GM12873 (cell line): Measurements from ENCODE around the gene TMED4.

ENCODE experiments used
- TF ChIP-seq, protein P1 (sequence below): IDR thresholded peaks from 2 replicates; pipeline ENCODE4 v1.5.1; 2012; ENCODE audit warnings: low read depth, mild to moderate bottlenecking, moderate library complexity, low read length, control low read depth; ENCODE audit not compliant: insufficient read depth; ENCODE audit errors: missing control alignments

Gene TMED4

DNA sequence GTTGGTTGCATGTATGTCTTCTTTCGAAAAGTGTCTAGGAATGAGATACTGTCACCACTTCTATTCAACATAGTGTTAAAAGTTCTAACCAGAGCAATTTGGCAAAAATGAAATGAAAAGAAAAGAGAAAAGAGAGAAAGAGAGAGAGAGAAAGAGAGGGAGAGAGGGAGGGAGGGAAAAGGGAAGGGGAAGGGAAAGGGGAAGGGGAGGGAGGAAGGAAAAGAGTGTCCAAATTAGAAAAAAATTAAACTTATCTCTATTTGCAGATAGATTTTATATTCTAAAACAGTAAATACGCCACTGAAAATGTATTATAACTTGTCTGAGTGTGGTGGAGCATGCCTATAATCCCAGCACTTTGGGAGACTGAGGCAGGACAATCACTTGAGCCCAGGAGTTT is 24.5 kb downstream of the TMED4 start:
- TF ChIP-seq, protein P1, sequence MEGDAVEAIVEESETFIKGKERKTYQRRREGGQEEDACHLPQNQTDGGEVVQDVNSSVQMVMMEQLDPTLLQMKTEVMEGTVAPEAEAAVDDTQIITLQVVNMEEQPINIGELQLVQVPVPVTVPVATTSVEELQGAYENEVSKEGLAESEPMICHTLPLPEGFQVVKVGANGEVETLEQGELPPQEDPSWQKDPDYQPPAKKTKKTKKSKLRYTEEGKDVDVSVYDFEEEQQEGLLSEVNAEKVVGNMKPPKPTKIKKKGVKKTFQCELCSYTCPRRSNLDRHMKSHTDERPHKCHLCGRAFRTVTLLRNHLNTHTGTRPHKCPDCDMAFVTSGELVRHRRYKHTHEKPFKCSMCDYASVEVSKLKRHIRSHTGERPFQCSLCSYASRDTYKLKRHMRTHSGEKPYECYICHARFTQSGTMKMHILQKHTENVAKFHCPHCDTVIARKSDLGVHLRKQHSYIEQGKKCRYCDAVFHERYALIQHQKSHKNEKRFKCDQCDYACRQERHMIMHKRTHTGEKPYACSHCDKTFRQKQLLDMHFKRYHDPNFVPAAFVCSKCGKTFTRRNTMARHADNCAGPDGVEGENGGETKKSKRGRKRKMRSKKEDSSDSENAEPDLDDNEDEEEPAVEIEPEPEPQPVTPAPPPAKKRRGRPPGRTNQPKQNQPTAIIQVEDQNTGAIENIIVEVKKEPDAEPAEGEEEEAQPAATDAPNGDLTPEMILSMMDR = no peak

DNA sequence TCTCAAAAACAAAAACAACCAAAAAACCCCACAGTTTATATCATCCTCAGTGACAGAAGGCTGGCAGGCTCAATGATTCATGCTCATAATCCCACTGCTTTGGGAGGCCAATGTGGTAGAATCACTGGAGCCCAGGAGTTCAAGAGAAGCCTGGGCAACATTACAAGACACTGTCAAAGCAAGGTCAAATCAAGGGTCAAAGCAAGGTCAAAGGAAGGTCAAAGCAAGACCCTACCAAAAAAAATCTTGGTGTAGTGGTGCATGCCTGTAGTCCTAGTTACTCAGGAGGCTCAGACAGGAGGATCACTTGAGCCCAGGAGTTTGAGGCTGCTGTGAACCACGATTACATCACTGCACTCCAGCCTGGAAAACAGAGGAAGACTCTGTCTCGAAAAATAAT is 26.7 kb downstream of the TMED4 start:
- TF ChIP-seq, protein P1 = no peak

DNA sequence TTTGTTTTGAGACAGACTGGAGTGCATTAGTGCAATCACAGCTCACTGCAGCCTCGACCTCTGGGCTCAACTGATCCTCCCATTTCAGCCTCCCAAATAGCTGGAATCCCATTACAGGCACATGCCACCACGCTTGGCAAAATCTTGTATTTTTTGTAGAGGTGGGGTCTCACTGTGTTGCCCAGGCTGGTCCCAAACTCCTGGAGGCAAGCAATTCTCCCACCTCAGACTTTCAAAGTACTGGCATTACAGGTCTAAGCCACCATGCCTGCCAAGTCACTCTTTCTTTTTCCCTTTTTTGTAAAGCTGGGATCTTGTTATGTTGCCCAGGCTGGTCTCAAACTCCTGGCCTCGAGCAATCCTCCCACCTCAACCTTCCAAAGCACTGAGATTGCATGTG is 32.6 kb downstream of the TMED4 start:
- TF ChIP-seq, protein P1 = no peak

DNA sequence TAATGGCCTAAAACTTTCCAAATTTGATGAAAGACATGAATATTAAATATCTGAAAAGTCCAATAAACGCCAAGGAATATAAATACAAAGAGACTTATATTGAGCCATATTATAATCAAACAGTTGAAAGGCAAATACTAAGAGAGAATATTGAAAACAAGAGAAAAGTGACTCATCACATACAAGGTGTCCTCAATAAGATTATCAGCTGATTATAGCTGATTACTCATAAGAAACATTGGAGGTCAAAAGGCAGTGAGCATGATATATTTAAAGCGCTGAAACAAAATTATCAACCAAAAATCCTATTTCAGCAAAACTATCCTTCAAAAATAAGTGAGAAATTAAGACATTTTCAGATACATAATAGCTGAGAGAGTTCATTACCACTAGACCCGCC is 33.1 kb downstream of the TMED4 start:
- TF ChIP-seq, protein P1 = no peak

DNA sequence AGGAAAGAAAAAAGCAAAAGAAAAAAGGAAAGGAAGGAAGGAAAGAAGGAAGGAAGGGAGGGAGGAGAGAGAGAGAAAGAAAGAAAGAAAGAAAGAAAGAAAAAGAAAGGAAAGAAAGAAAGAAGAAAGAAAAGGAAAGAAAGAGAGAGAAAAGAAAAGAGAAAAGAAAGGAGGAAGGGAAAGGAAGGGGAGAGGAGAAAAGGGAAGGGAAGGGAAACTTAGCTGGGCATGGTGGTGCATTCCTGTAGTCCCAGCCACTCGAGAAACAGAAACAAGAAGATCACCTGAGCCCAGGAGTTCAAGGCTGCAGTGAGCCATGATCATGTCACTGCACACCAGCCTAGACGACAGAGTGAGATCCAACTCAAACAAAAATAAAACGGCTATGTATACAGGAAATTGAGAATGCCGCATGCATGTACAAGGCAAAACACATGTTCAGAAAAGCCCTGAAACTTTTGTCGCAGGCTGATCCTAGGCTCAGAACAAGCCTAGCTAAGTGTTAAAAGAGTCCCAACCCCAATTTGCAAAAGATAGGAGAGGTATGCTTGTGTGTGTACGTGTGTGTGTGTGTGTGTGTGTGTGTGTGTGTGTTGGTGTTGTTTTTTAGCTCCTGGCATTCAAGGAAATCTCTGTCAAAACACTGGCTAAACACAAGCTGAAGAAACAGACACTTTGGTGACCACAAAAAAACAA is 34.3 kb downstream of the TMED4 start:
- TF ChIP-seq, protein P1 = no peak

DNA sequence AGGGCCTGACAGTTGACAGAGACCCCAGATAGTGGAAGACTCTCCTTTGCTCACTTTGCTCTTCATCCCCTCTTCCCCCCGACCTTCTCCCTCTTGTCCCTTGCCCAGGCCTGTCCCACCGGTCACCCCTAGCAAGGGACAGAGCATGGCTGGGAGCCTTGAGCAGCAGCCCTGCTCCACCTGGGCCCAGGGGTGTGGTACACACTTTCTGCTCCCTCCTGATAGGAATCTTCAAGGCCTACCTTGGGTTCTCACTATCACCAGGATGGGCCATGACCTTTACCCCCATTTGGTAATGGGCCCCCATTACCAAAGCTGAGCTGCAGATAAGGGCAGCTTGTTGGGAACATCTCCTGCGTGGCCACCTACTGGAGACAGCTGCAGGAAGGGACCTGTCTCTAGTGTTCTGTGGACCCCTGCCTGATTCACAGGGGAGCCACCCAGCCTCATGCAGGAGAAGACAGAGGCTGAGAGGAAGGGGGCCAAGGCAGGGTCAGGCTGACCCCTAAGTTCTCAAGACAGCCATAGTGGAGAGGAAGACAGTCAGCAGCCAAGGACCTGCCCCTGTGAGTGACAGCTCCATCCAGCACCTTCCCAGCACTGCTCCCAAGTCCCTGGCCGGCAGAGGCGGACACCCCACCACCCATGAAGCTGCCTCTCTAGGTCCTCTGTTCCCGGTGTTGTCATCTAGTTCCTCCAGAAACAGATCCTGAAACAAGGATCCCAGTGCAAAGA is 40.0 kb downstream of the TMED4 start:
- TF ChIP-seq, protein P1 = no peak

DNA sequence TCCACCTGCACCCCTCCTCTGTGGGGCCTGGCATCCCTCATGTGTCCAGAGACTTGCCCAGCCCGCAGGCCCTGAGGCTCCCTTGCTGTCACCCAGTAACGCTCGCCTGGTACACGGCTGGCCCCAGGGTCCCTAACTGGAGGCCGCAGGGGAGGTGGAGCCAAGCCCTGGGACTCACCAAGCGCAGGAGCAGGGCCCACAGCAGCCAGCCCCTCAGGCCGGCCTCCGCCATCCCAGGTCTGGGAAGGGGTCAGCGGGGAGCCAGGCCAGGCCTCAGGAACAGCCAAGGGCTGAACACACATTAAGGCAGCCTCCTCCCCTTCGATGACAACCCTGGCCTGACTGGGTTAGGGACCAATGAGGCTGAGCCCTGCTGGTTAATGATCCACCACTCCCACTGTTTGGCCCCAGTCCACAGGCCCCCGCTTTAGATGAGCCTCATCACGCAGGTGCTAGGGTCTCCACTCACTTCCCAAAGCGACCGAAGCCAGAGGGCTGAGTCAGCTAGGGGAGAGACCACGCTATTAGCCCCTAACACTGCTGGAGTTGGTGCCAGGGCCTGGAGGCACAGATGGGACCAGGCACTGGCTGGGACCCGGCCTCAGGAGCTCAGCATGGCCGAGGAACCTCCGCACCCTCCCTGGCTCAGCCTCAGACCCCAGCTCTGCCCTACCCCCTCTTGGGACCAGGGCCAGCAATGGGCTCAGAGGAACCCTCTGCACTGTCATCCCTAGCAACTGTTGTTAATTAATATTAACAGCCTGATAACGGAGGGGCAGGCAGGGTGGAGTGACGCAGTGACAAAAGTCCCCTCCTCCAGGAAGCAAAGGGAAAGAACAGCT is 40.8 kb downstream of the TMED4 start, which contains the start of gene NPC1L1:
TSS of gene NPC1L1 (minus strand) at position 303 of the 842 bp plus-strand sequence. CDS start at position 232, 71 bp downstream.
- TF ChIP-seq, protein P1 = no peak
